GM19193 (cell line): Measurements from ENCODE around the gene HSF5.

Source experiments
- POLR2A ChIP-seq: IDR thresholded peaks from 4 replicates; pipeline ENCODE4 v1.6.1; 2011; ENCODE audit not compliant: insufficient read depth, insufficient read length; ENCODE audit errors: extremely low read depth

Gene HSF5

DNA sequence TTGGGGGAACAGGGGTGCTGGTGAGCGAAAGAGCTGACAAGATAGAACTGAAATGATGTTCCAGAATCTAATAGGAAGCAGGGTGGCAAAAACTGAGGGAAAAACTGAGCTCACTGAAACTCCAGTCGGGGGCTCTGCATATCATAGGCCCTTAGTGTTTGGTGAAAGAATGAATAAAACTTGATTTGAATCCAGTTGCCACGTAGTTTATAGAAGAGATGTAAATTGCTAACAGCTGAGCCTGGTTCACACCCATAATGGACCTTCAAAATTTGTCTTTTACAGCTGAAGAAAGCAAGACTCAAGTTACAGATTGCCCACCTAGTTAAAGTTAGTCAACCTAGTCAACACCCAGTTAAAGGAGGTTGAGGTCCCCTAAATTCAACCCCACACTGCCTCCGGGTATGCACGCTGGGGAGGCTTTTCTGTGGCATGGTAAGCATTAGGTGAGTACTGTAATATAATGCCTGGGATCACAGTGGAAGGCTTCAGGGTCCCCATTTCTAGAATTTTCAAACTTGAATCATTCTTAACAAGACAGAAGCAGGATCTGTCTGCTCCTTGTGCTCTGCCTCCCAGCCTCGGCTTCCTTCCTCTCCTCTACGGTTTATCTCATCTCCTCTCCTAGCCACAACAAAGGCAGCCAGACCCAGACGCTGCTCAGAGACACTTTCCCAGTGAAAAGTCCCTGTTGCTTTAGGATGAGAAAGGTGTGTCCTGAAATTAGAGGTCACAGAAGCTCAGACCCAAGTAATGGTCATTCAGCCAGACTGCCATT, 109.3 kb downstream of the HSF5 start:
- TF ChIP-seq POLR2A = no peak

- no peak for TF ChIP-seq POLR2A
Observed at GRCh38 chr17:58377661-58378060, 110.5 kb downstream of the HSF5 start.

DNA sequence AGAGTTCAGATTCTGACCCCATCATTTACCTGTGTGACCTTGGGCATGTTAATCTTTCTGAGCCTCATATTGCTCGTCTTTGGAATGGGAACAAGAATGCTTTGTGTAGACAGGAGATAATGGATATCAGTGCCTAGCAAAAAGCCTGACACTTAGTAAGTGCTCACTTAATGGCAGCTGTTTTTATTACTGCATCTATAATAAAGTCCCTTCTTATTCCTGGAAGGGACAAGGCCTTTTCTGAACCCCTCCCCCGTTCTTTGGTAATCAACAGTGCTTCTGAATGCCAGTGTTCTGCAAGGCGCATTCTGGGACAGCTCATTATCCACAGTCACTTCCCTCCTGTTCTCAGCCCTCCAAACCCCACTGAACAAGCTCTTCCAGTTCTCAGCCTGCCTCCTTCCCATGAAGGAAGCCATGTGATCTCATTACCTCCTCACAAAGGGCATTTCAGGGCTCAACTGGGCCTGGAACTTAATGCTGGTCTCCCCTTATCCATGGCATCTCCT, 111.1 kb downstream of the HSF5 start:
- TF ChIP-seq POLR2A = no peak

DNA sequence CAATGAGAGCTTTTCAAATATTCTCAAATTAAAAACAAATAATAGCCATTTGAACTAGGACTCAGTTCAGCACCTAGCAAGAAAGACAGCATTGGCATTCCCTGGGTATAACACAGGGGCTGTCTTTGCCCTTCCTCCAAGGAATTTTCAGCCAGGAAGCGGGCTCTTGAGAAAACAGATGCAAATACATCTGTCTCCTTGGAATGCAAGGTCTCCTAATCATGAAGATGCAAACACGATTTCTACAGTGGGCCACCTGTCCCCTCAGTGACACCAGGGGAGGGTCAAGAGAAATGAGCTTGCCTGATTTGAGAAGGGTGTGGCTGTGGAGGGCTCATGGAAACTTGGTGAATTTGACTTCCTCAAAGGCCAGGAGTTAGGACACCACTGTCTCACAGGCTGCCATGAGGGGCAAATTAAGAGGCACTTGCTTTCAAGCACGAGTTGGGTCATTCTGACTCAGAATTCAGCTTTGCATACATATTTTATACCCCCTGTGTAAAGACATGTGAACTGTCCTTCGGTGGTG, 111.7 kb downstream of the HSF5 start:
- TF ChIP-seq POLR2A = no peak

DNA sequence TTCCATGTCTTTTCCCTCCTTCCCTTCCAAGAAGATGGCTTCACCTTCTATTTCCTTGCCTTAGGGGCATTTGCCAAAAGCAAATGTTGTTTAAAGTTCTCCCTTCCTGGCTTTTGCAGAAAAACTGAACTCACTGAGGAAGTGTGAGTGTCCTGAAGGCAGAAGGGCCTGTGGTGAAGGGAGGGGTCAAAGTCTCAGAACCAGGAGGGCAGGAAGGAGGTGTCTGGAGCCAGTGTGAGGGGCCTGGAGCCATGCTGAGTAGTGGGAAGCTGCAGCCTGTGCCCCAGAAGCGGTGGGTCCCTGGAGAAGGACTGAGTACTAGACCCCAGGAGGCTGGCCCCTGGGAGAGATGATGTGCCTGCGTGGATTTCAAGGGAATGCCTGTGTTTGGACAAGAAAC, 112.4 kb downstream of the HSF5 start:
- no peak for TF ChIP-seq POLR2A

DNA sequence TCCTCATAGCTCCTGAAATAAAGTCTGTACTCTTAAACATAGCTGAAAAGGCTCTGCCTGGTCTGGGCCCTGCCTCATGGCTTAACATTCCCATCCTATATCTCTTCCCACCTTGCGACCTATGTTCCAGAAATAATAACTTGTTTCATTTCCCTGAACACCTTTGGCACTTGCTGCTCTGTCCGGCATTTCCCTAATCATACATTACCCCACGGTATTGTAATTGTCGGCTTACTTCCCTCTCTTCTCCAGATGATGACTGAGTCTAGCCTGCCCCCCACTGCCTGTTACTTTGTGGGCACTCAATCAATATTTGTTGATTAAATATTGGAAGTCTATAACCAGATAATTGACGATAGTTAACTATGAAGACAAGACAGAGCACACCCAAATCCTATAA, 113.0 kb downstream of the HSF5 start:
- no peak for TF ChIP-seq POLR2A

DNA sequence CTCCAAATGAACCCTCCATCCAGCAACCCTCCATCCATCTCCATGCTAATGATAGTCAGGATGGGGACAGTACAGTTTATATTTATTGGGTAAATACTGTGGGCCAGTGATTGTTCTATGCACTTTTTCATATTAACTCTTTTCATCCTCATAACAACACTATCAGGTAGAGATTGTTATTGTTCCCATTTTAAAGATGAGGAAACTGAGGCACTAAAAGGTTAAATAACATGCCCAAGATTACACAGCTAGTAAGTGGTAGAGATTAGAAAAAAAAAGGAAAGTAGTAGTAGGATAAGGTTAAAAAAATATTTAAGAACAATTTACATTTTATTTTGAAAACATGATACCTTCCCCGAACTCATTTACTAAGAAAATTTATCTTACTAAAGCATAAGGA, 114.3 kb downstream of the HSF5 start:
- no peak for TF ChIP-seq POLR2A

DNA sequence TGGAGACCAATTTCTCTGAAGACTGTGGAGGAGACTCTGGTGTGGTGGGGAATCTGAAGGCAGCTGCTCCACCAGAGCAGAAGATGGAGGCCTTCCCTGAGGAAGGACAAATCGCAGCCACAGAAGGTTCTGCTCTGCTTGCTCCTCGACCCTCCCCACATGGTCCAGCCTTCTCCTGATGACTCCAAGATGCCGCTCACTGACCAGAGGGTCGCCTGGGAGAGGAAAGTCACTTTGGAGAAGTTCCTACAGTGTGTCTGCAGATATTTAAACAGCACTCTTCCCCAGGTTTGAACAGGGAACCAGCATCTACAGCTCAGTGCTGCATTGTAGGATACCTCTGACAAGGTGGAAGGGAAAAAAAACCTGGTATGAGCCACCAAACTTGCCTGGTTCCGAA, 115.2 kb downstream of the HSF5 start:
- no peak for TF ChIP-seq POLR2A

- no peak for TF ChIP-seq POLR2A
Observed at GRCh38 chr17:58371300-58371950, 116.8 kb downstream of the HSF5 start.

DNA sequence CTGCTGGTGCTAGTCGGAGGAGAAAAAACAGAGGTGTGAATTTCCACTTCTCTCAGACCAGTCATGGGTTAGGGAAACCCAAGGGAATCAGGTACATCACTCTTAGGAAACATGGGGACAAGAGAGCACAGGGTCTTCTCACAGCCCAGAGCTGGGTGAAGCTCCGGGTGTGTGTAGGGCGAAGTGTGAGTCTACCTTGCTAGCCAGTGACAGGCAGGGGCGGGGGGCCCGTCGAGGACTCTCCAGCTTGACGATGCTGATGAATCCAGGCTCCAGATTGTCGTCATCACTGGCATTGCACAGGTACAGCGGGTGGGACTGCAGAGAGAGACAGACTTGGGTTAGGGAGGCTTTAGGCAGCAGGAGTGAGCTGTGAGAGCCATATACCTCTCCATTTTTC, 117.5 kb downstream of the HSF5 start:
- no peak for TF ChIP-seq POLR2A

DNA sequence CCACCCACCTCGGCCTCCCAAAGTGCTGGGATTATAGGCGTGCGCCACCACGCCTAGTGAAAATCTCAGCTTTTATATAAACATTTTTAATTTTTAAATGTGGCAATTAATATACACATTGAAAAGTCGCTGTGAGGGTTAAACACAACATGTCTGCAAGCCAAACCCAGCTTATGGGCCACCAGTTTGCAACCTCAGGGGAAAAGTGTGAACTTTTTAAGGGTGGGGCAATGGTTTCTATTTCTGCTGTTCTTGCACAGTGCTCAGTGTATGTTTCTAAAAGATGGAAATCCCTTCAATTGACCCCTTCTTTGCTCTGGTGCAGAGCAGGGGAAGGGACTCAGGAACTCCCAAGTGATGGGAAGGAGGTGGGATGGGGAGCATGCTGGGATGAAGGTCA, 117.9 kb downstream of the HSF5 start:
- TF ChIP-seq POLR2A = no peak
